Measurements from ENCODE around the gene C10orf95.

C10orf95 gene

DNA sequence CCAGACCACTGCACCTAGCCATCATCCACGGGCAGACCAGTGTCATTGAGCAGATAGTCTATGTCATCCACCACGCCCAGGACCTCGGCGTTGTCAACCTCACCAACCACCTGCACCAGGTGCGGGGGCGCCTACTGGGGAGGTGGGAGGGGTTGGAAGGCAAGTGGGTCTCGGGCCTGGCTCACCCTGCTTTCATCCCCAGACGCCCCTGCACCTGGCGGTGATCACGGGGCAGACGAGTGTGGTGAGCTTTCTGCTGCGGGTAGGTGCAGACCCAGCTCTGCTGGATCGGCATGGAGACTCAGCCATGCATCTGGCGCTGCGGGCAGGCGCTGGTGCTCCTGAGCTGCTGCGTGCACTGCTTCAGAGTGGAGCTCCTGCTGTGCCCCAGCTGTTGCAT lies 51.3 kb downstream of the C10orf95 start:
- DNase-seq, result no peak

All from inflammatory macrophage treated with lipopolysaccharide for 1 hour (primary cell).